Gastroesophageal sphincter (tissue), 4 donors: ENCODE results near the gene HIVEP3. TPM values are rescaled to one million over a fixed set of nuclear protein-coding genes. Genes with fewer than 3 reads are reported as not detected.

ENCODE experiments used
- ATAC-seq: fragments of 150-250 bp; one replicate; pipeline ENCODE4 v1.9.1; 2016; ENCODE audit warnings: mild to moderate bottlenecking, moderate library complexity
- H3K27ac ChIP-seq, 4 donors: fragments of 200-600 bp; sonication (generic) in 3 of 4; 1 replicate in 3 of 4; 2 replicates in 1 of 4; pipeline ENCODE4 v1.5.1; 2016 to 2019
- H3K27me3 ChIP-seq: fragments of 200-600 bp; sonication (generic); one replicate; pipeline ENCODE4 v1.5.1; 2019
- H3K36me3 ChIP-seq, 2 donors: fragments of 200-600 bp; sonication (generic); one replicate each; pipeline ENCODE4 v1.5.1; 2019; ENCODE audit warnings: control low read depth in 1 of 2
- H3K4me1 ChIP-seq, 3 donors: fragments of 200-600 bp; sonication (generic); 1 replicate in 2 of 3; 2 replicates in 1 of 3; pipeline ENCODE4 v1.5.1; 2016 to 2019; ENCODE audit warnings: control low read depth in 2 of 3
- H3K4me3 ChIP-seq, 2 donors: fragments of 200-600 bp; sonication (generic); one replicate each; pipeline ENCODE4 v1.5.1; 2019; ENCODE audit warnings: mild to moderate bottlenecking in 1 of 2, moderate library complexity in 1 of 2
- H3K9me3 ChIP-seq, 3 donors: fragments of 200-600 bp; sonication (generic); one replicate each; pipeline ENCODE4 v1.5.1; 2017 to 2019; ENCODE audit warnings: control low read depth in 2 of 3
- CTCF ChIP-seq, 4 experiments: fragments of 200-600 bp in 2 of 4; fragments of 450-650 bp in 2 of 4; sonication (generic) in 1 of 4; IDR thresholded peaks; one replicate each; pipeline ENCODE4 v1.5.1; 2017 to 2019; ENCODE audit warnings: antibody characterized with exemption in 4 of 4, mild to moderate bottlenecking in 2 of 4, moderate library complexity in 2 of 4
- EP300 ChIP-seq: sonication (generic); formaldehyde crosslinking; IDR thresholded peaks from one replicate; pipeline ENCODE4 v1.6.1; 2017; ENCODE audit warnings: antibody characterized with exemption, mild to moderate bottlenecking
- POLR2A ChIP-seq, 2 donors: fragments of 450-650 bp; IDR thresholded peaks; one replicate each; pipeline ENCODE4 v1.6.1; 2017; ENCODE audit warnings: antibody characterized with exemption in 2 of 2, mild to moderate bottlenecking in 2 of 2, moderate library complexity in 1 of 2
- POLR2AphosphoS5 ChIP-seq: sonication (generic); formaldehyde crosslinking; IDR thresholded peaks from one replicate; pipeline ENCODE4 v1.6.1; 2017; ENCODE audit warnings: antibody characterized with exemption
- WGBS, 2 donors: methylation state at CpG; one replicate each; pipeline ENCODE4 v1.1.5; 2018; ENCODE audit warnings: low coverage in 1 of 2; 5-methylcytosine and 5-hydroxymethylcytosine counted together
- total RNA-seq, 4 donors: library from RNA; depleted of rRNA; stranded (reverse); fragments of >200 nt; gene quantifications; one replicate each; pipeline ENCODE4 v1.1.0, GENCODE V29; 2016

Gene HIVEP3
- total RNA-seq, 4 donors from 2014 or later = 1.9 to 3.8 (median 2.8) TPM

GRCh38 chr1:41822866-41823265, 95.9 kb downstream of the HIVEP3 start:
- H3K36me3 ChIP-seq = no peaks in the 10 kb centered on the region
- no peak overlapping the region for H3K27ac ChIP-seq
- H3K9me3 ChIP-seq = no peaks in the 10 kb centered on the region
- TF ChIP-seq POLR2AphosphoS5 (no peak), POLR2A (IDR thresholded peaks at IDR 0.05) (no peak), CTCF (IDR thresholded peaks at IDR 0.05) (no peak), EP300 (no peak)
- H3K4me1 ChIP-seq = peaks cover 0 to 20% (median 2%) of the 10 kb centered on the region in 3 donors
- 83 to 87% methylated on average over 1 to 3 of the region's 3 CpGs for WGBS, 2 donors
- no peaks in the 10 kb centered on the region for H3K27me3 ChIP-seq
- no peak overlapping the region for H3K4me3 ChIP-seq
- ATAC-seq = no peak

- WGBS, 2 donors = 81 to 88% methylated on average over 1 of the region's 1 CpG
- H3K27me3 ChIP-seq = no peaks in the 10 kb centered on the region
- H3K9me3 ChIP-seq = no peaks in the 10 kb centered on the region
- no peak overlapping the region for H3K27ac ChIP-seq
- no peak overlapping the region for H3K4me3 ChIP-seq
- peaks cover 0 to 15% (median 0%) of the 10 kb centered on the region in 3 donors for H3K4me1 ChIP-seq
- H3K36me3 ChIP-seq = no peaks in the 10 kb centered on the region
- ATAC-seq = no peak
- no peak for TF ChIP-seq CTCF (IDR thresholded peaks at IDR 0.05)
- no peak for TF ChIP-seq EP300
- TF ChIP-seq POLR2AphosphoS5 = no peak
- no peak for TF ChIP-seq POLR2A (IDR thresholded peaks at IDR 0.05)
Observed at GRCh38 chr1:41819843-41820242, 98.9 kb downstream of the HIVEP3 start.

- H3K27me3 ChIP-seq = no peaks in the 10 kb centered on the region
- no peak overlapping the region for H3K27ac ChIP-seq
- H3K4me3 ChIP-seq = no peak overlapping the region
- TF ChIP-seq CTCF (IDR thresholded peaks at IDR 0.05) = no peak
- no peak for TF ChIP-seq EP300
- TF ChIP-seq POLR2AphosphoS5 = no peak
- no peak for TF ChIP-seq POLR2A (IDR thresholded peaks at IDR 0.05)
- no peaks in the 10 kb centered on the region for H3K9me3 ChIP-seq
- no peak for ATAC-seq
- 78 to 83% methylated on average over 2 of the region's 2 CpGs for WGBS, 2 donors
- H3K4me1 ChIP-seq = peaks cover 0 to 12% (median 0%) of the 10 kb centered on the region in 3 donors
- H3K36me3 ChIP-seq = no peaks in the 10 kb centered on the region
Observed at GRCh38 chr1:41819069-41819468, 99.7 kb downstream of the HIVEP3 start.

GRCh38 chr1:41816061-41816460, 102.7 kb downstream of the HIVEP3 start:
- Histone ChIP-seq H3K9me3 (no peaks in the 10 kb centered on the region), H3K27me3 (no peaks in the 10 kb centered on the region), H3K4me1 (peaks cover 0 to 17% (median 0%) of the 10 kb centered on the region in 3 donors), H3K36me3 (no peaks in the 10 kb centered on the region), H3K27ac (no peak overlapping the region), H3K4me3 (no peak overlapping the region)
- TF ChIP-seq EP300 (no peak), CTCF (IDR thresholded peaks at IDR 0.05) (no peak), POLR2AphosphoS5 (no peak), POLR2A (IDR thresholded peaks at IDR 0.05) (no peak)
- 63 to 86% methylated on average over 2 to 3 of the region's 3 CpGs for WGBS, 2 donors
- ATAC-seq = no peak
